Measurements from ENCODE around the gene TRIM34.

DNA sequence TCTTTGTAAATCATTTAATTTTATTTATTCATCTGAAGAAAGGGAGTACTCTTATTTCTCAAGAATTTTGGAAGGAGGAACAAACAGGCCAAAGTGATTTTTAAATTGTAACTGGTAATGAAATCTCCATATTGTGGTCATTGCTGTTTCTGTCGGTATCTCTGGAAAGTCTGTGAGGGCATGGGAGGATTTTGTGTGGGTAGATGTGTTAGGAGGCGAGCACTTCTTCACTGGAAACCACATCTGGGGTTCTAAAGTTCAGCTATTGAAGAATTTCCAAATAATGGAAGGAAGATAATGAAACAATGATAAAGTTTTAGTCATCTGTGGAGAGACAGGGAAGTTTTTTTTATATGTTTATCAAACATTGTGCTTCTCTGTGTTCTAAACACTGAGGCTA, 6.6 kb downstream of the TRIM34 start:
- TF ChIP-seq TCF7L2 (IDR thresholded peaks at IDR 0.05; ENCODE audit: borderline replicate concordance, extremely low read depth, insufficient read depth, insufficient read length) (no peak), CTCF (IDR thresholded peaks at IDR 0.05 in 2 of 3, conservative IDR thresholded peaks at IDR 0.05 in 1 of 3; ENCODE audit: borderline replicate concordance in 1 of 3, insufficient read depth in 1 of 3, low read depth in 2 of 3, low read length in 2 of 3) (no peak), MAX (IDR thresholded peaks at IDR 0.05) (no peak), EZH2 (IDR thresholded peaks at IDR 0.05) (no peak), ZNF274 (IDR thresholded peaks at IDR 0.05; ENCODE audit: low read depth, low read length) (no peak), POLR2A (IDR thresholded peaks at IDR 0.05; ENCODE audit: borderline replicate concordance, extremely low read depth, insufficient read depth, insufficient read length) (no peak), RAD21 (IDR thresholded peaks at IDR 0.05; ENCODE audit: low read depth) (no peak)

All from HCT116 (cell line).